ENCODE data around the gene KPTN. TPM values are rescaled to one million over a fixed set of nuclear protein-coding genes. Genes with fewer than 3 reads are reported as not detected.

The KPTN gene
- total and polyA plus RNA-seq, 2 of the 8 experiments (the other 6 are each of a cell fraction or from before 2014, with no cell fraction given), result 23.6 to 31.3 TPM

- peak; percentile 17; the same call in 1 of the 2 replicates for TF ChIP-seq MAX (IDR thresholded peaks at IDR 0.05)
- TF ChIP-seq TAF7 (optimal IDR thresholded peaks at IDR 0.05; ENCODE audit: borderline replicate concordance, low read depth, low read length), result peak; percentile 42
- TF ChIP-seq RNF2 (IDR thresholded peaks at IDR 0.05; ENCODE audit: borderline replicate concordance, low read depth, low read length, missing control alignments, poor library complexity, severe bottlenecking), result no peak
- 0 out of 2 replicates have a peak, but pooled peaks have one; percentile 39 for TF ChIP-seq TCF12 (IDR thresholded peaks at IDR 0.05; ENCODE audit: low read depth, low read length)
- TF ChIP-seq CBX8 (IDR thresholded peaks at IDR 0.05; ENCODE audit: borderline replicate concordance, low read depth, low read length), result no peak
- no peak for TF ChIP-seq SUZ12 (IDR thresholded peaks at IDR 0.05; ENCODE audit: low read length)
- peak; percentile 94 for TF ChIP-seq TEAD4 (IDR thresholded peaks at IDR 0.05; ENCODE audit: low read depth, low read length)
- TF ChIP-seq BRCA1 (IDR thresholded peaks at IDR 0.05; ENCODE audit: low read depth, low read length), result no peak; the same call in 1 of the 2 replicates
- peak; percentile 92; the same call in 1 of the 2 replicates for TF ChIP-seq RBBP5 (IDR thresholded peaks at IDR 0.05; ENCODE audit: borderline replicate concordance, low read depth, low read length)
- TF ChIP-seq ZNF274 (IDR thresholded peaks at IDR 0.05; ENCODE audit: borderline replicate concordance, extremely low read depth, low read length), result no peak
- TF ChIP-seq KDM4A (IDR thresholded peaks at IDR 0.05; ENCODE audit: low read depth, low read length, severe bottlenecking), result peak; percentile 99
- no peak for TF ChIP-seq BCL11A (IDR thresholded peaks at IDR 0.05; ENCODE audit: low read depth in 2 of 2, low read length in 2 of 2)
- TF ChIP-seq SP1 (IDR thresholded peaks at IDR 0.05; ENCODE audit: low read depth, low read length), result peak; percentile 41; the same call in 1 of the 2 replicates
- peak; percentile 93 to 99 (median 95) for TF ChIP-seq CTCF (IDR thresholded peaks at IDR 0.05; ENCODE audit: control extremely low read depth in 1 of 3, insufficient read depth in 1 of 3, low read depth in 1 of 3, low read length in 3 of 3)
- peak; percentile 92 for TF ChIP-seq ATF3 (IDR thresholded peaks at IDR 0.05; ENCODE audit: insufficient read depth, low read depth, low read length)
- TF ChIP-seq NANOG (IDR thresholded peaks at IDR 0.05; ENCODE audit: insufficient read depth, low read depth, low read length, poor library complexity, severe bottlenecking), result no peak
- no peak for TF ChIP-seq RXRA (IDR thresholded peaks at IDR 0.05; ENCODE audit: insufficient read depth, low read depth, low read length)
- TF ChIP-seq EGR1 (IDR thresholded peaks at IDR 0.05; ENCODE audit: borderline replicate concordance, low read depth, low read length), result no peak
- TF ChIP-seq KDM1A (IDR thresholded peaks at IDR 0.05; ENCODE audit: borderline replicate concordance, low read length), result peak; percentile 85; the same call in 1 of the 2 replicates
These were observed at the start of gene KPTN (continued) for GRCh38 chr19:47483800-47484690.

Measured in H1 (cell line).